Non-pigmented ciliary epithelial cell (primary cell): ENCODE measurements around the gene COL5A2.

Source experiments
- DNase-seq: peaks from one replicate; pipeline ENCODE4 v3.0.0-alpha.2; 2010; ENCODE audit warnings: low read depth

The COL5A2 gene

GRCh38 chr2:189097934-189098333 is 81.6 kb downstream of the COL5A2 start:
- DNase-seq, result no peak

- DNase-seq, result peak; percentile 90
Measured at GRCh38 chr2:189096769-189097447, 82.7 kb downstream of the COL5A2 start.

GRCh38 chr2:189095101-189095500 is 84.5 kb downstream of the COL5A2 start:
- DNase-seq, result no peak

- DNase-seq, result peak; percentile 42
Measured at GRCh38 chr2:189092936-189093335, 86.6 kb downstream of the COL5A2 start.

GRCh38 chr2:189091253-189091652 is 88.3 kb downstream of the COL5A2 start:
- no peak for DNase-seq

GRCh38 chr2:189088591-189089205 is 90.9 kb downstream of the COL5A2 start:
- no peak for DNase-seq

GRCh38 chr2:189086710-189087109 is 92.9 kb downstream of the COL5A2 start:
- peak; percentile 58 for DNase-seq

- DNase-seq, result no peak
Measured at GRCh38 chr2:189086250-189086649, 93.3 kb downstream of the COL5A2 start.

- DNase-seq, result no peak
Measured at GRCh38 chr2:189083606-189084005, 96.0 kb downstream of the COL5A2 start.

GRCh38 chr2:189083106-189083505 is 96.5 kb downstream of the COL5A2 start:
- DNase-seq, result no peak

- peak; percentile 30 for DNase-seq
Measured at GRCh38 chr2:189082376-189082975, 97.1 kb downstream of the COL5A2 start.

- no peak for DNase-seq
Measured at GRCh38 chr2:189076572-189076971, 103.0 kb downstream of the COL5A2 start.

GRCh38 chr2:189076120-189076519 is 103.4 kb downstream of the COL5A2 start:
- DNase-seq, result no peak

GRCh38 chr2:189074506-189074905 is 105.1 kb downstream of the COL5A2 start:
- DNase-seq, result no peak

- DNase-seq, result no peak
Measured at GRCh38 chr2:189072036-189072435, 107.5 kb downstream of the COL5A2 start.

- no peak for DNase-seq
Measured at GRCh38 chr2:189069855-189070619, 109.5 kb downstream of the COL5A2 start.

- no peak for DNase-seq
Measured at GRCh38 chr2:189066037-189066436, 113.5 kb downstream of the COL5A2 start.

- no peak for DNase-seq
Measured at GRCh38 chr2:189060096-189060642, 119.4 kb downstream of the COL5A2 start.

GRCh38 chr2:189057316-189057715 is 122.2 kb downstream of the COL5A2 start:
- DNase-seq, result no peak

- DNase-seq, result no peak
Measured at GRCh38 chr2:189056200-189057106, 123.1 kb downstream of the COL5A2 start.

- DNase-seq, result no peak
Measured at GRCh38 chr2:189050165-189050712, 129.3 kb downstream of the COL5A2 start.
